HepG2 (cell line): ENCODE measurements around the gene PTPRM. TPM values are rescaled to one million over a fixed set of nuclear protein-coding genes. Genes with fewer than 3 reads are reported as not detected.

ENCODE experiments used
- AGO1 ChIP-seq: fragments of 200-400 bp; formaldehyde crosslinking; IDR thresholded peaks from 2 replicates; pipeline ENCODE4 v1.6.1; 2017; ENCODE audit warnings: mild to moderate bottlenecking, low read depth, low read length, moderate library complexity; ENCODE audit not compliant: poor library complexity, severe bottlenecking
- MNT ChIP-seq: fragments of 450-650 bp; IDR thresholded peaks from 2 replicates; pipeline ENCODE4 v1.6.1; 2016
- REST ChIP-seq, 2 experiments: IDR thresholded peaks; 2 replicates each; pipeline ENCODE4 v1.6.1; 2011 to 2012; ENCODE audit warnings: low read length in 2 of 2, borderline replicate concordance in 1 of 2, low read depth in 1 of 2, mild to moderate bottlenecking in 1 of 2, moderate library complexity in 1 of 2
- SMAD9 ChIP-seq: sonication (generic); formaldehyde crosslinking; IDR thresholded peaks from 2 replicates; pipeline ENCODE4 v1.5.1; 2020; ENCODE audit warnings: mild to moderate bottlenecking, missing genetic modification reagents
- SNRNP70 ChIP-seq: fragments of 200-400 bp; formaldehyde crosslinking; IDR thresholded peaks from 2 replicates; pipeline ENCODE4 v1.6.1; 2017; ENCODE audit warnings: mild to moderate bottlenecking, low read depth, low read length, moderate library complexity
- TAF15 ChIP-seq: fragments of 200-400 bp; formaldehyde crosslinking; IDR thresholded peaks from one replicate; pipeline ENCODE4 v1.6.1; 2018; ENCODE audit warnings: mild to moderate bottlenecking, low read depth, low read length; ENCODE audit not compliant: poor library complexity, severe bottlenecking
- TBL1XR1 ChIP-seq: fragments of 150-350 bp; IDR thresholded peaks from 2 replicates; pipeline ENCODE4 v1.6.1; 2014; ENCODE audit warnings: borderline replicate concordance, low read length; ENCODE audit not compliant: partially characterized antibody
- THRA ChIP-seq: sonication (generic); formaldehyde crosslinking; IDR thresholded peaks from 2 replicates; pipeline ENCODE4 v1.4.0; 2020; ENCODE audit warnings: missing genetic modification reagents, borderline replicate concordance
- ZBTB46 ChIP-seq: sonication (generic); formaldehyde crosslinking; IDR thresholded peaks from 2 replicates; pipeline ENCODE4 v1.4.0; 2020; ENCODE audit warnings: mild to moderate bottlenecking, missing genetic modification reagents, borderline replicate concordance
- ZFY ChIP-seq: sonication (generic); formaldehyde crosslinking; IDR thresholded peaks from 2 replicates; pipeline ENCODE4 v1.4.0; 2020; ENCODE audit warnings: missing genetic modification reagents
- ZNF124 ChIP-seq: sonication (generic); formaldehyde crosslinking; IDR thresholded peaks from 2 replicates; pipeline ENCODE4 v1.4.0; 2020; ENCODE audit warnings: missing genetic modification reagents
- ZNF343 ChIP-seq: sonication (generic); formaldehyde crosslinking; IDR thresholded peaks from 2 replicates; pipeline ENCODE4 v1.4.0; 2020; ENCODE audit warnings: mild to moderate bottlenecking, missing genetic modification reagents
- ZNF484 ChIP-seq: sonication (generic); formaldehyde crosslinking; IDR thresholded peaks from 2 replicates; pipeline ENCODE4 v1.5.1; 2020; ENCODE audit warnings: mild to moderate bottlenecking, low read depth, missing genetic modification reagents, borderline replicate concordance
- ZNF784 ChIP-seq: sonication (generic); formaldehyde crosslinking; IDR thresholded peaks from 2 replicates; pipeline ENCODE4 v1.5.1; 2020; ENCODE audit warnings: missing genetic modification reagents, mild to moderate bottlenecking, borderline replicate concordance
- polyA plus RNA-seq, 8 experiments: library from polyadenylated mRNA; depleted of rRNA in 3 of 8; stranded (reverse) in 7 of 8; unstranded in 1 of 8; fragments of >200 nt; fragmentation: Illumina TruSeq in 4 of 8; extraction: Trizol in 4 of 8; gene quantifications; 2 replicates each; pipeline versions ENCODE4 v1.2.1 to v1.2.3, GENCODE V29; 2011 to 2016; ENCODE audit warnings: low read depth in 4 of 8, missing spikeins in 1 of 8, mixed read lengths in 1 of 8; ENCODE audit not compliant: insufficient read depth in 1 of 8
- total RNA-seq, 5 experiments: library from RNA; depleted of rRNA; stranded (reverse); fragments of >200 nt; fragmentation: Illumina TruSeq; extraction: Trizol; gene quantifications; 2 replicates each; pipeline ENCODE4 v1.2.3, GENCODE V29; 2016; ENCODE audit warnings: low read depth in 1 of 5

Gene PTPRM
- total and polyA plus RNA-seq, 2 of the 13 experiments (the other 11 are each of a cell fraction or from before 2014, with no cell fraction given) = 12.6 to 108 TPM

GRCh38 chr18:7896161-7896560, 329.0 kb downstream of the PTPRM start (continued):
- TF ChIP-seq MNT = no peak
- no peak for TF ChIP-seq TAF15
- no peak for TF ChIP-seq REST (IDR thresholded peaks at IDR 0.05; ENCODE audit: borderline replicate concordance in 1 of 2, low read depth in 1 of 2, low read length in 2 of 2)
- TF ChIP-seq AGO1 = no peak
- no peak for TF ChIP-seq THRA (CRISPR knock-in tag)
- TF ChIP-seq ZFY = no peak
- no peak for TF ChIP-seq ZBTB46 (CRISPR knock-in tag)
- no peak for TF ChIP-seq ZNF343
- no peak for TF ChIP-seq TBL1XR1
- no peak for TF ChIP-seq ZNF484 (CRISPR knock-in tag)
- TF ChIP-seq SNRNP70 = no peak
- no peak for TF ChIP-seq SMAD9 (CRISPR knock-in tag)
- TF ChIP-seq ZNF784 (CRISPR knock-in tag) = no peak
- no peak for TF ChIP-seq ZNF124 (CRISPR knock-in tag)
